ENCODE results near the gene CCK. TPM values are rescaled to one million over a fixed set of nuclear protein-coding genes. Genes with fewer than 3 reads are reported as not detected.
A peak's percentile ranks its signal among the peaks of the same experiment; 100 is the strongest.

Gene CCK
- total RNA-seq, 3 donors from 2014 or later: not detected

DNA sequence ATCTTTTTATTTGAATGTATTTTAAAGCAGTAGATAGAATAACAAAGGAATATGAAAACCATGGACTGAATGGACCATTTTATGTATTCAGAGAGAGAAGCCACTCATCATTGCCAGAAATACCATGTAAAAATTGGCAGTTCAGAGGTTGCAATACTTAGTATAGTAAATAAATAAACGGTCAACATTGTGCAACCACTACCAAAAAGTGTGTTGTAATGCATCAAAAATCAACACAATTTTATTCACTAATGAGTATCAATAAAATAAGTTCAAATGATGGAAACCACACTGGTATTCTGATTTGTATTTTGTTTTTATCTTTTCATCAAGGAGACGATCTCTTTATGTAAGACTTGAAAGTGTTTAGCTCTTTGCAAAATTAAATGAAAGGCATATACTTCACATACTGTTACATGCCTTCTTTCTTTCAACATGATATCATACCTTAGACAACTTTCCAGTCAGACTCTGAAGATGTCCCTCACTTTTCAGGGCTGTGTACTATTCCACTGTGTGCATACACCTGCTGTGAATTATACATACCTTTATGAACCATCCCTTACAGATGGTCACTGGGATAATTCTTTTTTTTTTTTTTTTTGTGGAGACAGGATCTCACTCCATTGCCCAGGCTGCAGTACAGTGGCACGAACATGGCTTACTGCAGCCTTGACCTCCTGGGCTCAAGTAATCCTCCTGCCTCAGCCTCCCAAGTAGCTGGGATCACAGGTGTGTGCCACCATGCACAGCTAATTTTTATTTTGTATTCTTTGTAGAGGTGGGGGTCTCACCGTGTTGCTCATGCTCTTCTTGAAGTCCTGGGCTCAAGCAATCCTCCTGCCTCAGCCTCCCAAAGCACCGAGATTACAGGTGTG is 40.3 kb downstream of the CCK start:
- Mint-ChIP-seq H3K27me3 (ENCODE audit: low read depth) (no peaks in the 10 kb centered on the region), H3K9me3 (no peaks in the 10 kb centered on the region), H3K4me3 (no peak overlapping the region), H3K36me3 (ENCODE audit: insufficient read depth) (peaks cover 24% of the 10 kb centered on the region), H3K4me1 (ENCODE audit: low read depth) (peaks cover 2% of the 10 kb centered on the region)
- ATAC-seq: no peak
- no peak for DNase-seq

GRCh38 chr3:42224658-42225421 is 41.1 kb downstream of the CCK start:
- Mint-ChIP-seq H3K9me3 (no peaks in the 10 kb centered on the region), H3K4me3 (no peak overlapping the region), H3K36me3 (ENCODE audit: insufficient read depth) (peaks cover 30% of the 10 kb centered on the region), H3K27me3 (ENCODE audit: low read depth) (no peaks in the 10 kb centered on the region), H3K4me1 (ENCODE audit: low read depth) (peaks cover 2% of the 10 kb centered on the region)
- no peak for ATAC-seq
- no peak for DNase-seq

DNA sequence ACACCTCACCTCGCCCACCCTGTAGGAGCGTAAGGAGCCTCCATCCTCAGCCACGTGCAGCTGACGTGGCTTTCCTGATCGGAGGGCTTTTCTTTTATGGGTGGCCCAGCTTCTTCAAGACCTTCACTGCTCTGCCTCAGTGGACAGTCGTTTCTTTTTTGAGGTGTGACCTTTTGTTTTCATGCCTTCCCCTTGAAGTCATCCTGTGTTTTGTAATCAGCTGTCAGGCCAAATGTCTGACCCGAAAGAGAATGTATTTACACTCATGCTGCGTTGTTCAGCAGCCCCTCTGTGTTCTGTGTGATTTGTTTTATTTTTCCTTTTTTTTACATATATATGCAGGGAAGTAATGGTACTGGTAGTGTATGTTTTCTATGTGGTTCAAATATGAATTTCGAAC is 41.8 kb downstream of the CCK start:
- Mint-ChIP-seq H3K9me3 (no peaks in the 10 kb centered on the region), H3K4me3 (no peak overlapping the region), H3K36me3 (ENCODE audit: insufficient read depth) (peaks cover 30% of the 10 kb centered on the region), H3K27me3 (ENCODE audit: low read depth) (no peaks in the 10 kb centered on the region), H3K4me1 (ENCODE audit: low read depth) (peaks cover 2% of the 10 kb centered on the region)
- ATAC-seq: no peak
- DNase-seq: no peak

- no peak for ATAC-seq
- H3K36me3 Mint-ChIP-seq (ENCODE audit: insufficient read depth): peaks cover 30% of the 10 kb centered on the region
- no peaks in the 10 kb centered on the region for H3K9me3 Mint-ChIP-seq
Observed at GRCh38 chr3:42222942-42223693, 42.9 kb downstream of the CCK start.

DNA sequence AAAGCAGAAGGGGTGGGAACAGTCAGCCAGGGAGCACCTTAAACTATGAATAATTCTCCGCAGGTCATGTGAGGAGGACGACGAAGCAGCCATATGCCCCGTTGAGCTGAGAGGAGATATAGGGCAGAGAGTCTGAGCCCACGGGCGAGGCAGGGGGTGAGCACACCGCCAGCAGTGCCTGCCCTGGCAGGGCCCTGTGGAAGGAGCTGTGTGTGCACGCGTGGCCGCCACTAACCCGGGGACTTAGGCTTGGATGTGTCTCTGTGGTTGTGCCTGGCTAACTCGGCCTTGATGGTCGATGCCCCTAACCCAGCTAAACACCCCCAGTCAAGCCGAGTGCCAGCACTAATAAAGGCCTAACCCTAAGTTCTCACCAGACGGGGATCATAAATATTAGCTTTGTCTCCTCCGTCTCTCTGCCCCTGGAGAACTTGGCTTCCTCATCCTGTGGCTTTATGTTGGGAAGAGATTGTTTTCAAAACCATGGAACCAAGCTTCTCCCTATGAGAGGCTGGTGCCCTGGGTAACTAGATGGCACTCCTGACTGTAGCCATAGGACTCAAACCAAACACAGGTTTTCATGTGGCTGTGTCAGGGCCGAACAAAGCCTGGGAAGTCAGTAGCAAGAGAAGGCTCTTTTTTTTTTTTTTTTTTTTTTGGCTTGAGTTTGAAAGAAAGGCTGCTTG is 45.4 kb downstream of the CCK start:
- peaks cover 30% of the 10 kb centered on the region for H3K36me3 Mint-ChIP-seq (ENCODE audit: insufficient read depth)
- peaks cover 27% of the 10 kb centered on the region for H3K4me1 Mint-ChIP-seq (ENCODE audit: low read depth)
- no peaks in the 10 kb centered on the region for H3K9me3 Mint-ChIP-seq
- no peaks in the 10 kb centered on the region for H3K27me3 Mint-ChIP-seq (ENCODE audit: low read depth)
- DNase-seq (no peak), ATAC-seq (no peak)
- H3K4me3 Mint-ChIP-seq: no peak overlapping the region

More at GRCh38 chr3:42222942-42223693, 42.9 kb downstream of the CCK start:
- no peak for DNase-seq
- Mint-ChIP-seq H3K4me1 (ENCODE audit: low read depth) (peaks cover 4% of the 10 kb centered on the region), H3K27me3 (ENCODE audit: low read depth) (no peaks in the 10 kb centered on the region), H3K4me3 (no peak overlapping the region)

DNA sequence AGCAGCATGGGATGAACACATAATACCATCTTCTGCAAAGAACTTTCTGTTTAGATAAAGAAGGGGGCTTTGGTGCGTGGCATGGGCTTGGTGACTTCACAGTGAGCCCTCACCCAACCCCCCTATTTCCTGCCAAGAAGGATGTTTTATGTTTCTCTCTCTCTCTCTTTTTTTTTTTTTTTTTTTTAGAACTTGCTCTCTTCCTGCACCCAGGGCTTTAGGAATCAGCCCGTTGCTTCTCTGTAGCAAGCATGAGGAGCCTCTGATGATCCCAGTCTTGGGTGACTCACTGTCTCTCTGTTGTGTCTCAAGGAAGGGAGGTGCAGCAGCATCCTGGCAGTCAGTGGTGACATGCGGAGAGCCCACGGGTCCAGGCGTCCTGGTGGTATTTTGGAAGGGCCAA is 49.1 kb downstream of the CCK start:
- Mint-ChIP-seq H3K27me3 (ENCODE audit: low read depth) (no peaks in the 10 kb centered on the region), H3K36me3 (ENCODE audit: insufficient read depth) (peaks cover 17% of the 10 kb centered on the region), H3K4me3 (peak overlapping the region; percentile 69), H3K4me1 (ENCODE audit: low read depth) (peaks cover 59% of the 10 kb centered on the region), H3K9me3 (no peaks in the 10 kb centered on the region)
- DNase-seq: no peak
- ATAC-seq: peak; percentile 29 to 58

DNA sequence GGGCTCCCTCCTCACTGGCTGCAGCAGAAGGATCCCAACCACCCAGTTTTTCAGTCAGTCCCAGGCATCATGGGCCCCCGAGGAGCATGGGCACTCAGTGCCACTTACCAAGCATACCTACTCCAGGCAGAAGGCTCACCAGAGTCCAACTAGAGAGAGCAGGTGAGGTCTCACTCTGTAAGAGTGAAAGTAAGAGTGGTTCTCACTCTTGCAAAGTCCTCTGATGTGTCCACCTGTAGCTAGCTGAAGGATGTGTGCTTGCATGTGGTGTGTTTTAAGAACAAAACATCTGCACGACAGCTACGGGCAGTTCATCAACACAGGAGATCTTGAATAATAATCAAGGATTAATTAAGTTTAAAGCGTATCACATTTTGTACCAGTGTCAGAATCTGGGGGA is 49.7 kb downstream of the CCK start:
- H3K36me3 Mint-ChIP-seq (ENCODE audit: insufficient read depth): peaks cover 15% of the 10 kb centered on the region
- DNase-seq (no peak), ATAC-seq (peak; percentile 48 to 53)
- no peaks in the 10 kb centered on the region for H3K9me3 Mint-ChIP-seq
- H3K4me3 Mint-ChIP-seq: peak overlapping the region; percentile 56
- peaks cover 59% of the 10 kb centered on the region for H3K4me1 Mint-ChIP-seq (ENCODE audit: low read depth)
- H3K27me3 Mint-ChIP-seq (ENCODE audit: low read depth): no peaks in the 10 kb centered on the region

DNA sequence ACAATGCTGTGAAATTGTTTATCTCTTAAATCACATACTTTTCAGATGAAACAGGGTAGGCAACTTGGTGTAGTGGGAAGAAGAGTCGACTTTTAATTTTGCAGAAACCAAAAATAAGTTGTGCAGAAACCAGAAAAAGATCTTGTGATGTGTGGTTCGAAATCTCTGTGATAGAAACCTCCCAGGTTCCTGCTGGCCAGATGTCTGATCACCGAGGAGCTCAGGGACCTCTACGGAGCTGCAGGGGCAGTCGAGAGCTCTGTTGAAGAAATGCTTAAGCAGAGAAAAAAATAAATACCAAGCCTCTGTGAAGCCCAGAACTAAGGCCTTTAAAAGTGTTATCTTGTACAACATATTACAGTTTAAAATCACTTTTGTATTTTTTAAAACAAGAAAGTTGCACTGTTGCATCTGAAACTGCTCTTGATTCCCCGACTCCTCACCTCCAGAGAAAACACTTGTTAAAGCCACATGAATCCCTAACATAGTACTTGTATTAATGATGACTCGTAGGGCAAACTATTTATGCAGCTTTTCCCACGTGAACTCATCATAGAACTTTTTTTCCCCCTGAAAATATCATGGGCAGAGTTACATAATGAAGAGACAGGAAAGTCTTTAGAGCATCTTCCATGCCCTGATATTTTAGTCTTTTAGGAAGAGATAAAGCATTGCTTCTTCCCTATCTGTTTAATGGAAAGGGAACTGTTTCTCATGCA is 51.3 kb downstream of the CCK start:
- DNase-seq (no peak), ATAC-seq (no peak)
- no peak overlapping the region for H3K4me3 Mint-ChIP-seq
- H3K9me3 Mint-ChIP-seq: no peaks in the 10 kb centered on the region
- peaks cover 15% of the 10 kb centered on the region for H3K36me3 Mint-ChIP-seq (ENCODE audit: insufficient read depth)
- H3K4me1 Mint-ChIP-seq (ENCODE audit: low read depth): peaks cover 59% of the 10 kb centered on the region
- no peaks in the 10 kb centered on the region for H3K27me3 Mint-ChIP-seq (ENCODE audit: low read depth)

- H3K27me3 Mint-ChIP-seq (ENCODE audit: low read depth): no peaks in the 10 kb centered on the region
- H3K4me1 Mint-ChIP-seq (ENCODE audit: low read depth): peaks cover 59% of the 10 kb centered on the region
- H3K4me3 Mint-ChIP-seq: no peak overlapping the region
- ATAC-seq: peak; percentile 19 to 50
- DNase-seq: no peak
- no peaks in the 10 kb centered on the region for H3K9me3 Mint-ChIP-seq
- peaks cover 22% of the 10 kb centered on the region for H3K36me3 Mint-ChIP-seq (ENCODE audit: insufficient read depth)
Observed at GRCh38 chr3:42214064-42214463, 51.9 kb downstream of the CCK start.

DNA sequence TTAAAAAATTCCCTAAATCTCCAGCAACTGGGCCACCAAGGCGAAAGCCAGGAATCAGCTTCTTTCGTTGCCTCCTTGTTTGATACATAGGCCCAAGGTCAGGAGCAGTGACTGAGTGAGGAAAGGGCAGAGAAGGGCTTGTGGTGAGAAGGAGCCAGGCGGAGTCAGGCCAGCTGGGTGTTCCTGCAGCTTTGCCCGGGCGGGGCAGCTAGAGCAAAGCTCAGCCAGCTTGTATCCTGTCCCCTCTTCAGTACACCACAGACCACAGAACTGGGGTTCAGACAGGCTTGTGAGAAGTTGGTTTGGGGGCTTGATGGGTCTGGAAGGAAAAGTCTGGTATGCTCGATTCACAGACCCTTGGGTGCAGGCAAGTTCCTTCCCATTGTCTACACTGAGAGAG is 52.6 kb downstream of the CCK start:
- peak in 1 of 2 donors; percentile 34 for ATAC-seq
- peaks cover 58% of the 10 kb centered on the region for H3K4me1 Mint-ChIP-seq (ENCODE audit: low read depth)
- no peak overlapping the region for H3K4me3 Mint-ChIP-seq
- peaks cover 28% of the 10 kb centered on the region for H3K36me3 Mint-ChIP-seq (ENCODE audit: insufficient read depth)
- DNase-seq: no peak
- no peaks in the 10 kb centered on the region for H3K9me3 Mint-ChIP-seq
- H3K27me3 Mint-ChIP-seq (ENCODE audit: low read depth): no peaks in the 10 kb centered on the region

DNA sequence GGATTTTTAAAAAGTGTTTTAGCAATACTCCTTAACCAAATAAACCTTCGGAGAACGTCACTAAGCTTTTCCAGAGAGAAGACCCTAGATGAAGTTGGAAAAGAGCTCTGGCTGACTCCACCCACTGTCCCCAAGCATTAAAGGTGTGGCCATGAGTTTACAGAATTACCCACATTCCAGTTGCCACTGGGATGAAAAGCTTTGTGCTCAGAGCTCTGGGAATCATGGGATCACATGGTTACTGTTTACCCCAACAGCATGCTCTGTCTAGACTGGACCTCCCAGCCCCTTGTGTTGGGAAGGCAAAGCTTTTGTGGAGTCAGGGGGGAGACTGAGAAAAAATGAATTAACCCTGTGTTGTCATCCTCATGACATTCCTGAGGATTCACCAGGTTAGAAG is 55.3 kb downstream of the CCK start:
- no peak for DNase-seq
- Mint-ChIP-seq H3K36me3 (ENCODE audit: insufficient read depth) (peaks cover 32% of the 10 kb centered on the region), H3K4me1 (ENCODE audit: low read depth) (peaks cover 34% of the 10 kb centered on the region), H3K27me3 (ENCODE audit: low read depth) (no peaks in the 10 kb centered on the region), H3K4me3 (no peak overlapping the region), H3K9me3 (no peaks in the 10 kb centered on the region)
- ATAC-seq: no peak

DNA sequence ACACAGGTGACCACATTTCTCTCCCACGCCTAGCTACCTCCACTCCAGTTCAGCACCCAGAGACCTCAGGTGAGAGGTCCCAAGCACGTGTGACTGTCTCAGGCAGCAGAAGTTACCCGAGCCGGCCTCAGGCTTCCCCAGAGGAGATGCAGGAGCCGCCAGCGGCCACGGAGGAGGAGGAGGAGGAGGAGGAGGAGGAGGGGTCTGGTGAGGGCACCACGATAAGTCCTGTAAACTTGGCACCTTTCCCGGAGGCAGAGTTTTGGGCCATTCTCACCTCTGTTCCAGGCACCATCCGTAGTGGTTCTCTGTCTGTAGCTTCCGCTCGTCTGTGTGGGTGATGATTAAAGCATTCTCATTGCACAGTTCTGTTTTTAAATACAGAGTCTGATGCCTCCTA is 56.1 kb downstream of the CCK start:
- no peaks in the 10 kb centered on the region for H3K9me3 Mint-ChIP-seq
- no peaks in the 10 kb centered on the region for H3K27me3 Mint-ChIP-seq (ENCODE audit: low read depth)
- DNase-seq (no peak), ATAC-seq (no peak)
- H3K36me3 Mint-ChIP-seq (ENCODE audit: insufficient read depth): peaks cover 34% of the 10 kb centered on the region
- no peak overlapping the region for H3K4me3 Mint-ChIP-seq
- H3K4me1 Mint-ChIP-seq (ENCODE audit: low read depth): peaks cover 27% of the 10 kb centered on the region

All from activated T-cell treated with anti-CD3 and anti-CD28 coated beads, Interleukin-2, amount 50 U/mL, for 4 hours (primary cell).